Keratinocyte (primary cell): ENCODE results near the gene RAB38. TPM values are rescaled to one million over a fixed set of nuclear protein-coding genes. Genes with fewer than 3 reads are reported as not detected.

Experiments used
- DNase-seq: peaks from one replicate; pipeline ENCODE4 v3.0.0-alpha.2; 2011; ENCODE audit warnings: low read depth, missing footprints, low spot score
- FAIRE-seq: peaks from 2 replicates; lab custom pipeline; 2011; peaks lifted over from hg19 to GRCh38; lab: Jason Lieb, UNC
- H2AFZ ChIP-seq: 2 replicates; pipeline ENCODE4 v1.6.0; 2012; ENCODE audit warnings: low read length, control low read depth, inconsistent platforms; ENCODE audit not compliant: control insufficient read depth
- H3K27ac ChIP-seq: 2 replicates; pipeline ENCODE4 v1.5.1; 2011; ENCODE audit warnings: low read length; ENCODE audit not compliant: control insufficient read depth, insufficient read depth
- H3K27me3 ChIP-seq: 3 replicates; pipeline ENCODE4 v1.6.0; 2011; ENCODE audit warnings: low read length; ENCODE audit not compliant: control insufficient read depth, insufficient read depth; ENCODE audit errors: extremely low read depth
- H3K36me3 ChIP-seq, 2 experiments: 2 replicates in 1 of 2; 3 replicates in 1 of 2; pipeline ENCODE4 v1.5.1; 2011; ENCODE audit warnings: low read length in 2 of 2, mild to moderate bottlenecking in 1 of 2; ENCODE audit not compliant: control insufficient read depth in 2 of 2, insufficient read depth in 2 of 2; ENCODE audit errors: extremely low read depth in 1 of 2
- H3K4me1 ChIP-seq: 3 replicates; pipeline ENCODE4 v1.5.1; 2011; ENCODE audit warnings: low read length; ENCODE audit not compliant: control insufficient read depth, insufficient read depth; ENCODE audit errors: extremely low read depth
- H3K4me2 ChIP-seq: 3 replicates; pipeline ENCODE4 v1.6.0; 2011; ENCODE audit warnings: low read depth, low read length; ENCODE audit not compliant: control insufficient read depth, insufficient read depth; ENCODE audit errors: extremely low read depth
- H3K4me3 ChIP-seq, 3 experiments: fragments of 200-600 bp in 1 of 3; sonication (generic) in 1 of 3; 2 replicates in 2 of 3; 3 replicates in 1 of 3; pipeline ENCODE4 v1.5.1; 2011 to 2016; ENCODE audit warnings: low read length in 3 of 3, mild to moderate bottlenecking in 3 of 3, control low read depth in 2 of 3, inconsistent platforms in 1 of 3, low read depth in 1 of 3, mixed read lengths in 1 of 3, mixed run types in 1 of 3, moderate library complexity in 1 of 3; ENCODE audit not compliant: control insufficient read depth in 2 of 3, insufficient read depth in 2 of 3; ENCODE audit errors: extremely low read depth in 1 of 3
- H3K79me2 ChIP-seq: 2 replicates; pipeline ENCODE4 v1.6.0; 2012; ENCODE audit warnings: low read length; ENCODE audit not compliant: control insufficient read depth, insufficient read depth
- H3K9ac ChIP-seq: 3 replicates; pipeline ENCODE4 v1.6.0; 2011; ENCODE audit warnings: low read length; ENCODE audit not compliant: control insufficient read depth, insufficient read depth; ENCODE audit errors: extremely low read depth
- H3K9me1 ChIP-seq: 3 replicates; pipeline ENCODE4 v1.6.0; 2011; ENCODE audit warnings: low read length; ENCODE audit not compliant: control insufficient read depth, insufficient read depth; ENCODE audit errors: extremely low read depth
- H3K9me3 ChIP-seq: 2 replicates; pipeline ENCODE4 v1.5.1; 2012; ENCODE audit warnings: low read depth, low read length; ENCODE audit not compliant: control insufficient read depth
- H4K20me1 ChIP-seq: 3 replicates; pipeline ENCODE4 v1.6.0; 2011; ENCODE audit warnings: low read length; ENCODE audit not compliant: control insufficient read depth, insufficient read depth; ENCODE audit errors: extremely low read depth
- EZH2 ChIP-seq: IDR thresholded peaks from one replicate; pipeline ENCODE4 v1.6.1; 2012; ENCODE audit warnings: inconsistent platforms, mild to moderate bottlenecking, low read length, moderate library complexity
- dilution Hi-C: fragments of 300-500 bp; cut with MboI; formaldehyde crosslinking; loops from one replicate; pipeline ENCODE4 v1.7.0; 2020; ENCODE audit warnings: low sequenced_read_pairs; ENCODE audit not compliant: extremely low pct_ligation_motif_present
- polyA plus RNA-seq, 5 experiments: library from polyadenylated mRNA; depleted of rRNA in 3 of 5; stranded (reverse) in 3 of 5; stranded (forward) in 1 of 5; unstranded in 1 of 5; fragments of >200 nt; gene quantifications; 1 replicate in 1 of 5; 2 replicates in 3 of 5; 3 replicates in 1 of 5; pipeline versions ENCODE4 v1.2.1 to v1.2.3, GENCODE V29; 2011 to 2012; ENCODE audit warnings: missing spikeins in 2 of 5, low read depth in 1 of 5, low replicate concordance in 1 of 5
- TF ChIP-seq, protein P1 (sequence below), 3 experiments: IDR thresholded peaks in 1 of 3; conservative IDR thresholded peaks in 1 of 3; optimal IDR thresholded peaks in 1 of 3; 2 replicates in 2 of 3; 3 replicates in 1 of 3; pipeline versions ENCODE3 to v1.5.1; 2011; ENCODE audit warnings: low read length in 3 of 3, mild to moderate bottlenecking in 3 of 3, moderate library complexity in 2 of 3, control low read depth in 1 of 3, inconsistent platforms in 1 of 3; ENCODE audit not compliant: insufficient read depth in 2 of 3; ENCODE audit errors: extremely low read depth in 1 of 3

Gene RAB38
- polyA plus RNA-seq, 1 donor (not counting 4 experiments of a cell fraction or from before 2014, with no cell fraction given), result 146 TPM

DNA sequence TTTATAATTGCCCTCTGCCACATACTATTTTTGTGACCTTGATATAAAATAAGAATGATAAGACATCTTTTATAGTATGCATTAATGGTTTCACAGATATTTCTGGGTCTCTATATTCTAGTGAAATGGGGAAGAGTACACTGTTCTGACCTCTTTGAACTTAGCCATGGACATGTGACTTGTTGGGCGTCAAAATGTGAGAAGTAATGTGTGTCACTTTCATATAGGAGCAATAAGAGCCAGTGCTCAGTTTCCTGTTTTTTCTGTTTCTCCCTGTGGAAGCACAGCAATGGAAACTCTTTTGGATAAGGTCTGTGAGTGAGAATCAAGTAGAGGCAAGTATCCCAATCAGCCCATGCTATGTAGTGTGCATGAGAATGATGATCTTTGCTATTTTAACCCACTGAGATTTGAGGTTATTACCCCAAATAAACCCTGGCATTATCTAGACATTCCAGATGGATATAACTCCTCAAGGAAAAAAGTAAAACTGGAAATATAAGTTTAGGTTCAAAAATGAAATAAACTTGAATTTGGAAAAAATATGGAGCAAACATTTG lies 60.7 kb downstream of the RAB38 start:
- Histone ChIP-seq H2AFZ (no peak overlapping the region), H3K4me2 (no peak overlapping the region), H3K9ac (no peak overlapping the region), H3K4me3 (no peak overlapping the region), H4K20me1 (peaks cover 6% of the 10 kb centered on the region), H3K79me2 (peaks cover 7% of the 10 kb centered on the region), H3K4me1 (peaks cover 6% of the 10 kb centered on the region), H3K9me1 (no peaks in the 10 kb centered on the region), H3K9me3 (no peaks in the 10 kb centered on the region), H3K27ac (no peak overlapping the region), H3K36me3 (peaks cover 3 to 7% of the 10 kb centered on the region in 2 experiments), H3K27me3 (no peaks in the 10 kb centered on the region)
- DNase-seq (no peak), FAIRE-seq (no peak)
- dilution Hi-C loops, result no loop called here
- TF ChIP-seq, protein P1, sequence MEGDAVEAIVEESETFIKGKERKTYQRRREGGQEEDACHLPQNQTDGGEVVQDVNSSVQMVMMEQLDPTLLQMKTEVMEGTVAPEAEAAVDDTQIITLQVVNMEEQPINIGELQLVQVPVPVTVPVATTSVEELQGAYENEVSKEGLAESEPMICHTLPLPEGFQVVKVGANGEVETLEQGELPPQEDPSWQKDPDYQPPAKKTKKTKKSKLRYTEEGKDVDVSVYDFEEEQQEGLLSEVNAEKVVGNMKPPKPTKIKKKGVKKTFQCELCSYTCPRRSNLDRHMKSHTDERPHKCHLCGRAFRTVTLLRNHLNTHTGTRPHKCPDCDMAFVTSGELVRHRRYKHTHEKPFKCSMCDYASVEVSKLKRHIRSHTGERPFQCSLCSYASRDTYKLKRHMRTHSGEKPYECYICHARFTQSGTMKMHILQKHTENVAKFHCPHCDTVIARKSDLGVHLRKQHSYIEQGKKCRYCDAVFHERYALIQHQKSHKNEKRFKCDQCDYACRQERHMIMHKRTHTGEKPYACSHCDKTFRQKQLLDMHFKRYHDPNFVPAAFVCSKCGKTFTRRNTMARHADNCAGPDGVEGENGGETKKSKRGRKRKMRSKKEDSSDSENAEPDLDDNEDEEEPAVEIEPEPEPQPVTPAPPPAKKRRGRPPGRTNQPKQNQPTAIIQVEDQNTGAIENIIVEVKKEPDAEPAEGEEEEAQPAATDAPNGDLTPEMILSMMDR (optimal IDR thresholded peaks at IDR 0.05 in 1 of 3, IDR thresholded peaks at IDR 0.05 in 1 of 3, conservative IDR thresholded peaks at IDR 0.05 in 1 of 3; ENCODE audit: extremely low read depth in 1 of 3, insufficient read depth in 2 of 3, low read length in 3 of 3), result no peak
- TF ChIP-seq EZH2, result no peak

DNA sequence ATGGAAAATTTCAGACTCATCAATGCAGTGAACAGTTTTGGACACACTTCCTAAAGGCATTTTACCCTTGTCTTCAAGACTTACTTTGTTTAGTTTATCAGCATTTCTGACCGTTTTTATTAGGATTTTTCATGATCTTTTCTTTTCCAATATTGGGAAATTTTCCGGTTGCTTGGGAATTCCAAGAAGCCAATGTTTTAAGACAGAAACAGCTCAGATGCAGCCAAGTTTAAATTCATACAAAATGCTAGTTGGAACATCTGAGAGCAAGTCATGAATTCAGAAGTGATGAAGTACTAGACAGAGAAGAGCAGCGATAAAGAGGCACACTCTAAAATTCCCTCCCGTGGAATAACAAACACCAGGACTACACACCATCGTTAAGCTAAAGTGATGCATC lies 68.6 kb downstream of the RAB38 start:
- no peak overlapping the region for H3K4me3 ChIP-seq
- H3K36me3 ChIP-seq, result peaks cover 0 to 1% of the 10 kb centered on the region in 2 experiments
- H3K9me3 ChIP-seq, result no peaks in the 10 kb centered on the region
- H2AFZ ChIP-seq, result no peak overlapping the region
- H4K20me1 ChIP-seq, result no peaks in the 10 kb centered on the region
- TF ChIP-seq, protein P1 (optimal IDR thresholded peaks at IDR 0.05 in 1 of 3, IDR thresholded peaks at IDR 0.05 in 1 of 3, conservative IDR thresholded peaks at IDR 0.05 in 1 of 3; ENCODE audit: extremely low read depth in 1 of 3, insufficient read depth in 2 of 3, low read length in 3 of 3), result no peak
- no peak for TF ChIP-seq EZH2
- no peak for FAIRE-seq
- H3K27ac ChIP-seq, result no peak overlapping the region
- no peak overlapping the region for H3K9ac ChIP-seq
- dilution Hi-C loops, result no loop called here
- H3K9me1 ChIP-seq, result no peaks in the 10 kb centered on the region
- H3K4me1 ChIP-seq, result peaks cover 23% of the 10 kb centered on the region
- H3K79me2 ChIP-seq, result no peaks in the 10 kb centered on the region
- H3K4me2 ChIP-seq, result no peak overlapping the region
- no peaks in the 10 kb centered on the region for H3K27me3 ChIP-seq
- no peak for DNase-seq
